Ishikawa (cell line): ENCODE measurements around the gene SAC3D1.

Experiments used
- CREB1 ChIP-seq: IDR thresholded peaks from 2 replicates; pipeline ENCODE4 v1.6.1; 2012; ENCODE audit warnings: low read depth
- EP300 ChIP-seq: IDR thresholded peaks from 2 replicates; pipeline ENCODE4 v1.6.1; 2012; ENCODE audit warnings: borderline replicate concordance

DNA sequence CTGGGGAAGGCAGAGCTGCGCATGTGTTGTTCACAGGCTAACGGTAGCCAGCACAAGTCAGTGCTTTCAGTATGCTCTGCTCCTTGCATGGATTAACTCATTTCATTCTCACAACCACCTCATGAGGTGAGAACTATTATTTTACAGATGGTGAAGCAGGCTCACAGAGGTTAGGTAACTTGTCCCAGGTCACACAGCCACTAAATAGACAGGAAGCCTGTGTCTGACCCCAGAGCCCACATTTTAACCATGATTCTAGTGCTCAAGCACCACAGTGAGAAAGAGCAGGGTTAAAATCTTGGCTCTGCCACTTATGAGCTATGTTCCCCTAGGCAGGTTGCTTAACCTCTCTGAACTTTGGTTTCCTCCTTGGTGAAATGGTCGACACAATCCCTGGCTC, 20.0 kb upstream of the SAC3D1 start:
- TF ChIP-seq EP300 (no peak), CREB1 (no peak)
